Vagina (tissue), 2 donors: ENCODE measurements around the gene PCNX1.

Experiments used
- CTCF ChIP-seq, 3 experiments: fragments of 450-650 bp in 2 of 3; fragments of 200-600 bp in 1 of 3; sonication (generic) in 1 of 3; IDR thresholded peaks; one replicate each; pipeline ENCODE4 v1.5.1; 2017 to 2019; ENCODE audit warnings: antibody characterized with exemption in 3 of 3, mild to moderate bottlenecking in 2 of 3, moderate library complexity in 2 of 3
- POLR2A ChIP-seq, 2 donors: fragments of 450-650 bp; IDR thresholded peaks; one replicate each; pipeline ENCODE4 v1.6.1; 2017; ENCODE audit warnings: antibody characterized with exemption in 2 of 2, mild to moderate bottlenecking in 2 of 2, moderate library complexity in 2 of 2

GRCh38 chr14:71013551-71014192 is 106.4 kb downstream of the PCNX1 start:
- TF ChIP-seq POLR2A (IDR thresholded peaks at IDR 0.05) (no peak), CTCF (IDR thresholded peaks at IDR 0.05) (no peak)
